ENCODE results near the gene NUP214.

NUP214 gene

DNA sequence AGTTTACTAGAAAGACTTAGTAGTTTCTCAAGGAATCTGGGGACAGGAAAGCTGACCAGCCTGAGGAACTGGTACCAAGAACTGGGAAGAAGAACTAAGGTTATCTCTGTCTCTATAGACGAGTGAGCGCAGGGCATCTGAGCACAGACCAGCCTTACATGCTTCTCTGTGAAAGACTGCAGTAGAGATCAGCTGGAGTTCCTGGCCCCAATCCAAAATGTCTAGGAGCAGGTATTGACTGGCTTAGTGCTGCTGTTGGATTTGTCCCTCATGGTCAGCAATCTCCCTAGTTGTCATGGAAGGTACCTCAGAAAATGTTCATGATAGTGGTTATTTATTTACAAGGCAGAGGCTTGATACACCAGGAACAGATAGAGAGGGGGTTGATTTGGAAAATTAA is 13.3 kb downstream of the NUP214 start:
- no peak for DNase-seq (ENCODE audit: low read depth)

DNA sequence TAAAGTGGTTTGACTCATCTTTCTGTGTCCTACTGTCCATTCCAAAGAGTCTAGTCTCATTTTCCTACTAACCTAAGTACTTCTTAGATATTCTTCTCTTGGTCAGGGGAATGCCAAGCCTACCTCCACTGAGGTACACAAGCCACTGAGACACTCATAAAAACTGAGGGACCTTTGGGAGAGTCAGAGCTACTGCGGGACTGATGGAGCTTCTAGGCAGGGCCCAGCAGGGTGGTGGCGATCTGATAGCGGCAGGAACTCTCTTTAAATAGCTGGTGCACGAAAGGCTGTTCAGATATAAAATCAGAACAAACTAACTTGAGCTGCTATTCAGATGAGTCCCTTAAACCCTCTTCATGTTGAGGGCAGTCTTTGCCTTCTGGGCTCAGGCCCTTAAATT is 14.7 kb downstream of the NUP214 start:
- no peak overlapping the region for H3K4me3 ChIP-seq (ENCODE audit: low read length)
- TF ChIP-seq, protein P1, sequence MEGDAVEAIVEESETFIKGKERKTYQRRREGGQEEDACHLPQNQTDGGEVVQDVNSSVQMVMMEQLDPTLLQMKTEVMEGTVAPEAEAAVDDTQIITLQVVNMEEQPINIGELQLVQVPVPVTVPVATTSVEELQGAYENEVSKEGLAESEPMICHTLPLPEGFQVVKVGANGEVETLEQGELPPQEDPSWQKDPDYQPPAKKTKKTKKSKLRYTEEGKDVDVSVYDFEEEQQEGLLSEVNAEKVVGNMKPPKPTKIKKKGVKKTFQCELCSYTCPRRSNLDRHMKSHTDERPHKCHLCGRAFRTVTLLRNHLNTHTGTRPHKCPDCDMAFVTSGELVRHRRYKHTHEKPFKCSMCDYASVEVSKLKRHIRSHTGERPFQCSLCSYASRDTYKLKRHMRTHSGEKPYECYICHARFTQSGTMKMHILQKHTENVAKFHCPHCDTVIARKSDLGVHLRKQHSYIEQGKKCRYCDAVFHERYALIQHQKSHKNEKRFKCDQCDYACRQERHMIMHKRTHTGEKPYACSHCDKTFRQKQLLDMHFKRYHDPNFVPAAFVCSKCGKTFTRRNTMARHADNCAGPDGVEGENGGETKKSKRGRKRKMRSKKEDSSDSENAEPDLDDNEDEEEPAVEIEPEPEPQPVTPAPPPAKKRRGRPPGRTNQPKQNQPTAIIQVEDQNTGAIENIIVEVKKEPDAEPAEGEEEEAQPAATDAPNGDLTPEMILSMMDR (conservative IDR thresholded peaks at IDR 0.05; ENCODE audit: low read length): no peak
- DNase-seq (ENCODE audit: low read depth): no peak

More for the DNA sequence above, 13.3 kb downstream of the NUP214 start:
- no peak overlapping the region for H3K4me3 ChIP-seq (ENCODE audit: low read length)
- TF ChIP-seq, protein P1 (conservative IDR thresholded peaks at IDR 0.05; ENCODE audit: low read length): no peak

DNA sequence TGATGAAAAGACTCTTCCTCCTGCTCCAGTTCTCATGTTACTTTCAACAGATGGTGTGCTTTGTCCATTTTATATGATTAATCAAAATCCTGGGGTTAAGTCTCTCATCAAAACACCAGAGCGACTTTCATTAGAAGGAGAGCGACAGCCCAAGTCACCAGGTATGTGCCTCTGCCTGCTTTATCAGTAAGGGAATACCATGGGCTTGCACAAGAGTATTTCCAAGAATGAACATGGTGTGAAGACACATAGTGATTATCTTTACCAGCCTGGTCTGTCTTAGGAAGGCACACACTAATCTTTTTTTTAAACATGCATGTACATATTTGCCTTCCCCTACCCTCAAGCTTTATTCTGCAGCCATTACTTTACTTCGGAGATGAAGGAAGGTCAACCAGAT is 15.2 kb downstream of the NUP214 start:
- H3K4me3 ChIP-seq (ENCODE audit: low read length): no peak overlapping the region
- DNase-seq (ENCODE audit: low read depth): no peak
- TF ChIP-seq, protein P1 (conservative IDR thresholded peaks at IDR 0.05; ENCODE audit: low read length): no peak

DNA sequence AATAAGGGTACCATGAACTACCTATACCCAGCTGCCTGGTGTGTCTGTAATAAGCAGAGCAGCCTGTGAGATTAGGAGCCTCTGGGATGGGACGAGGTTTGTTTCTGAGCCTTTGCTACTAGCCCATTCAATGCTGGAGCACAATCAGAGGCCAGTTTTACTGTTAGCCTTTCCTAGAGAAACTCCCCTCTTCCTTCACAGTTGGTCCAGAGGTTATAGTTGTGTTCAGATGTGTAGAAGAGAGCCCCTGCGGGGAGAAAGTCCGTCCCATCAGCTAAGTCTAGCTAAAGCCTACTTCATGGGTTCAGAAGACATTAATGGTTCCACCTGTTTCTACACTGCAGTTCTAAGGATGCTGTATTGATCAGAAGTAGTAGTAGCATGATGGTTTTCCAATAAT is 16.8 kb downstream of the NUP214 start:
- no peak for DNase-seq (ENCODE audit: low read depth)
- no peak overlapping the region for H3K4me3 ChIP-seq (ENCODE audit: low read length)
- TF ChIP-seq, protein P1 (conservative IDR thresholded peaks at IDR 0.05; ENCODE audit: low read length): no peak

DNA sequence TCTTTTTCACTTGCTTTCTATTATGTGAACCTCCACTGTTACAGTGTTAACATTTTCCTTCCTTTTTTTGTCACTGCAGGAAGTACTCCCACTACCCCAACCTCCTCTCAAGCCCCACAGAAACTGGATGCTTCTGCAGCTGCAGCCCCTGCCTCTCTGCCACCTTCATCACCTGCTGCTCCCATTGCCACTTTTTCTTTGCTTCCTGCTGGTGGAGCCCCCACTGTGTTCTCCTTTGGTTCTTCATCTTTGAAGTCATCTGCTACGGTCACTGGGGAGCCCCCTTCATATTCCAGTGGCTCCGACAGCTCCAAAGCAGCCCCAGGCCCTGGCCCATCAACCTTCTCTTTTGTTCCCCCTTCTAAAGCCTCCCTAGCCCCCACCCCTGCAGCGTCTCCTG is 18.8 kb downstream of the NUP214 start:
- no peak for DNase-seq (ENCODE audit: low read depth)
- TF ChIP-seq, protein P1 (conservative IDR thresholded peaks at IDR 0.05; ENCODE audit: low read length): no peak
- no peak overlapping the region for H3K4me3 ChIP-seq (ENCODE audit: low read length)

DNA sequence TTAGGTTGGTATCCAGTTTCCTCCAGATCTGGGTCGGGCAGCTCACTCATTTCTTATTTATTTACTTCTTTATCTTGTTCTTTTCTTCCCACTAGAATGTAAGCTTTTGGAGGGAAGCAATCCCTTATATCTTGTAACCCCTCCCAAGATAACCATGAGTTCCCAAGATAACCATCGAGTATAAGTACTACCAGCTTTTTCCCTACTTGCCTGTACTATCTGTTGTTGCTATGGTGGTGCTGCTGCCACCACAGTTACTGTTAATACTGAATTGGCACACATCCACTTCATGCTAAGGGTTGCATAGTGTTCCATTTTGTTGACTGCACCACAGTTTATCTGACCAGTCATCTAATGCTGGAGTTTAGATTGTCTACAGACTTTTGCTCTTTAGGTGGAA is 19.9 kb downstream of the NUP214 start:
- DNase-seq (ENCODE audit: low read depth): no peak
- TF ChIP-seq, protein P1 (conservative IDR thresholded peaks at IDR 0.05; ENCODE audit: low read length): no peak
- no peak overlapping the region for H3K4me3 ChIP-seq (ENCODE audit: low read length)

DNA sequence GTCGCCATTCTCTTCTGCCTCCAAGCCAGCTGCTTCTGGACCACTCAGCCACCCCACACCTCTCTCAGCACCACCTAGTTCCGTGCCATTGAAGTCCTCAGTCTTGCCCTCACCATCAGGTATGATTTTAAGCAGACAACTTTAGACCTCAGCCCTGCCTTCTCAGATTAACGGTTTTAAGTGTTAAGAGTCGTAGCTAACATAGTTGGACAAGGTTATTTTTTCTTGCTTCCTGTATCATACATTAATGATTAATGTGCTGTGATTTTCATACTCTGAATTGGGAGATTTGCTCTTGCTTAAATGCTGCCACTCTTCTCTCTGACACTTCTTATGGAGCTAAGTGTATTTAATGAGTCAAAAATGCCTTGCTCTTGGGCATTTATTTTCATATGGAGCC is 20.8 kb downstream of the NUP214 start:
- no peak overlapping the region for H3K4me3 ChIP-seq (ENCODE audit: low read length)
- TF ChIP-seq, protein P1 (conservative IDR thresholded peaks at IDR 0.05; ENCODE audit: low read length): no peak
- no peak for DNase-seq (ENCODE audit: low read depth)

Data from AG10803 (cell line).